Activated CD8-positive, alpha-beta memory T cell treated with anti-CD3 and anti-CD28 coated beads for 48 hours (primary cell): Measurements from ENCODE around the gene TMPRSS12.
"Not testable (repeated sequence)": the region's sequence is repeated elsewhere in the genome, so short reads cannot be mapped to it uniquely, and the experiment has no call there.

Experiments
- DNase-seq, 3 experiments: peaks; one replicate each; pipeline ENCODE4 v3.0.0-alpha.2; 2020; ENCODE audit warnings: low read depth in 2 of 3, low spot score in 2 of 3

TMPRSS12 gene

DNA sequence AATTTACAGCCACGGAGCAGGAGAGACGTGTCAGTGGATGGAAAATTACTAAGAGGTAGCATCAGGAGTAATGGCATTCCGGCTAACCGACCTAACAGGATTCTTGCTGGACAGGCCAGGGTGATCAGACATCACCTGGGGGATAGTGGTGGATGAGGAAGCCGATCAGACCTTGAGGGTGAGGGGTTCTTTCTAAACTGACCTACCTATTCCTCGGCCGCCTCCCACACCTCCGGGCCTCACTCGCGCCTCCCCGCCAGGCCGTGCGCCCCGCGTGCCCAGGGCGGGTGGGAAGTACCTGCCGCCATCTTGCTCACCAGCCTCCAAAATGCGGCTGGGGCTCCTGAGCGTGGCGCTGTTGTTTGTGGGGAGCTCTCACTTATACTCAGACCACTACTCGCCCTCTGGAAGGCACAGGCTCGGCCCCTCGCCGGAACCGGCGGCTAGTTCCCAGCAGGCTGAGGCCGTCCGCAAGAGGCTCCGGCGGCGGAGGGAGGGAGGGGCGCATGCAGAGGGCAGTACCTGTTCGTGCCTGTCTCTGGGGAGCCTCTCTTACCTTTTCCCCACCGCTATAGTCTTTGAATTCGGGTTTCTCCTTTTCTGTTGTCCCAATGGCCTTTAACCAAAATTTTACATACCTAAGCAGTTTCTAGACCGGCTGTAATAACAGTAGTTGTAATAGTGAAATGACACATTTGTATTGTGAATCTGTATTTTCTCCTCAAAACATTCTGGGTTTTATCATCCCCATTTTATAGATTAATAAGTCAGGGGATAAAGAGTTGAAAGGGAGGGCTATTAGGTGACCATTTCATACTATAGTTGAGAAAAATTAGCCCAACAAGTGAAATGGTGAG, at the start of gene TMPRSS12:
Gene TMPRSS12 (plus strand): TSS at position 290 of the 857 bp plus-strand sequence. CDS start 39 bp downstream, at position 329.
- no peak for DNase-seq

GRCh38 chr12:50799908-50800307, 42.8 kb upstream of the TMPRSS12 start:
- no peak for DNase-seq

GRCh38 chr12:50803230-50803875, 39.4 kb upstream of the TMPRSS12 start:
- no peak for DNase-seq

DNA sequence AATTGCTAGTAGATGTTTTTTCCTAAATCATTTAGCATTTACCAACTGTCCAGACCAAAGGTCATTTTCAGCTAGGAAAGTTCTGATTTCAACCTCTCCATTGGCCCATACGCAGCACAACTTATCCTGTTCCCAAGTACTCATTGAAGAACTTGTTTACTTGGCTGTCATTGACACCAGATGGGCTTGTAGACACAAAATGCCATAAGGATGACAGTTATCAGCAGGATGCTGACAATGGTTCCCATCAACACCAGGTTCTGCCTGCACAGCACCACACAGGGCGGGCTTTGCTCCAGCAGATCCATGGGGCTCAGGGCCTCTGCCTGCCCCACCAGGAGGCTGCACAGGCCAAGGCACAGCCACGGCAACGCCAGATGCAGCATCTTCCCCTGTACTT, 36.5 kb upstream of the TMPRSS12 start:
- DNase-seq, result no peak

GRCh38 chr12:50809131-50809530, 33.6 kb upstream of the TMPRSS12 start:
- DNase-seq, result not testable (repeated sequence)

DNA sequence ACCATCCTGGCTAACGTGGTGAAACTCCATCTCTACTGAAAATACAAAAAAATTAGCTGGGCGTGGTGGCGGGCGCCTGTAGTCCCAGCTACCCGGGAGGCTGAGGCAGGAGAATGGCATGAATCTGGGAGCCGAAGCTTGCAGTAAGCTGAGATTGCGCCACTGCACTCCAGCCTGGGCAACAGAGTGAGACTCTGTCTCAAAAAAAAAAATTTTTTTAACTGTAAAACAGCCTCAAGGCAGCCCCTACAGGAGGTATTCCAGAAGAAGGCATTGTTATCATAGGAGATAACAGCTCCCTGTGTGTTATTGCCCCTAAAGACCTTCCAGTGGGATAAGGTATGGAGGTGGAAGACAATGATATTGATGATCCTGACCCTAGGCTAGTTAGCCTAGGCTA, 27.8 kb upstream of the TMPRSS12 start:
- DNase-seq, result not testable (repeated sequence)

- no peak for DNase-seq
These were observed 22.5 kb upstream of the TMPRSS12 start for GRCh38 chr12:50820177-50820576.

DNA sequence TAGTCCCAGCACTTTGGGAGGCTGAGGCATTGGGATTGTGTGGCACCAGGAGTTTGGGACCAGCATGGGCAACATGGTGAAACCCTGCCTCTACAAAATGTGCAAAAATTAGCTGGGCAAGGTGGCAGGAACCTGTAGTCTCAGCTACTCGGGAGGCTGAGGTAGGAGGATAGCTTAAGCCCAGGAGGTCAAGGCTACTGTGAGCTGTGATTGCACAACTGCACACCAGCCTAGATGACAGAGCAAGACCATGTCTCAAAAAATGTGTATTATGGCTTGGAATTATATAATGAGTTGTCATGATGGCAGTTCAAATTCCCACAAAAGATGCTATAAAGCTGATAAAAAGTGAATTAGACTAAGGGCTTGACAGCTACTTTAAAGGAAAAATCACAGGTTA, 20.6 kb upstream of the TMPRSS12 start:
- no peak for DNase-seq

- DNase-seq, result not testable (repeated sequence)
These were observed 19.0 kb upstream of the TMPRSS12 start for GRCh38 chr12:50823724-50824123.

GRCh38 chr12:50824914-50825313, 17.8 kb upstream of the TMPRSS12 start:
- DNase-seq, result no peak

DNA sequence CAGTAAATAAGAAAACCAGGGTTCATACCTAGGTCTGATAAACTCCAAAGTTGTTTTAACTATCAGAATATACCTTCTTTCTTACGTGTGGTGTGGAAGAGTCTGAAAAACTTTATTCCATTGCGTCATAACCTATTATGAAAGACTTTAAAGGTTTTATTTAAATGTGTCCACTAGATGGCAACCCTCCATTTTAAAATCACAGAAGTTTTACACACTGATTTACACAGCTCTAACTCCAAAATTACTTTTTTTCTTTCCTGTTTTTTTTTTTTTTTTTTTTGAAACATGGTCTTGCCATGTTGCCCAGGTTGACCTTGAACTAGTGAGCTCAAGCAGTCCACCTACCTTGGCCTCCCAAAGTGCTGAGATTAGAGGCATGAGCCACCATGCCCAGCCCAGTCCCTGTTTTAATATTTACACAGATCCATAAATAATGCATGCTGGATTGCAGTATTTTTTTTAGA, 17.3 kb upstream of the TMPRSS12 start:
- no peak for DNase-seq

GRCh38 chr12:50828121-50828520, 14.6 kb upstream of the TMPRSS12 start:
- no peak for DNase-seq

DNA sequence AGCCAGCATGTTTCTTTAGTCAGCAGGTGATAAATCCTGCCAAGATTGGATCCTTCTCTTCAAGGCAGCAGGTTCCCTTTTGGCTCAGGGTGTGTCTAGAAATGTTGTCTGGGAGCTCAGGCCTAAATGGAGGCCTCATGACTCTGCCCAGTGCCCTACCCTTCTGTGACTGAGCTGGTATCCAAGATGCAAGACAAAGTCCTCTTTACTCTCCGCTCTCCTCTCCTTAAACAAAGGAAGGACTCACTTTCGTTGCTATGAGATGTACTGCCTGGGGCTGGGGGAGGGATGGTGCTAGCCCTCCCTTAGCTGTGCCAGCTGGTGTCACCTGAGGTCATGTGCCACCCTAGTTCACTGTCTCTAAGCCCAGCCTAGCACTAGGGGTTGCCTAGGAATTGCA, 13.8 kb upstream of the TMPRSS12 start:
- no peak for DNase-seq

- DNase-seq, result not testable (repeated sequence)
These were observed 8.9 kb upstream of the TMPRSS12 start for GRCh38 chr12:50833801-50834200.

DNA sequence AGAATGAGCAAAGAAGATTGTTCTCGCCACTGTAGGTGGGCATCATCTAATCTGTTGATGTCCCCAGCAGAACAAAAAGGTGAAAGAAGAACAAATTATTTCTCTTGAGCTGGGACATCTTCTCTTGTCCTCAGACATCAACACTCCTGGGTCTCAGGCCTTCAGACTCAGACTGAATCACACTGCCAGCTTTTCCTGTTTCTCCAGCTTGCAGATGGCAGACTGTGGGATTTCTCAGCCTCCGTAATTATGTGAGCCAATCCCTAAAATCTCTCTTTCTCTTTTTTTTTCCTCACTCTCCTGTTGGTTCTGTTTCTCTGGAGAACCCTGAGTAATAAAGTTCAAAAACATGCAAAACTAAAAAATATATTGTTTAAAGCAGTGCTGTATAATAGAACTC, 3.7 kb upstream of the TMPRSS12 start:
- DNase-seq, result no peak

- DNase-seq, result no peak
These were observed 1.8 kb upstream of the TMPRSS12 start for GRCh38 chr12:50840809-50841487.

- DNase-seq, result no peak
These were observed 802 bp upstream of the TMPRSS12 start for GRCh38 chr12:50841716-50842531.

DNA sequence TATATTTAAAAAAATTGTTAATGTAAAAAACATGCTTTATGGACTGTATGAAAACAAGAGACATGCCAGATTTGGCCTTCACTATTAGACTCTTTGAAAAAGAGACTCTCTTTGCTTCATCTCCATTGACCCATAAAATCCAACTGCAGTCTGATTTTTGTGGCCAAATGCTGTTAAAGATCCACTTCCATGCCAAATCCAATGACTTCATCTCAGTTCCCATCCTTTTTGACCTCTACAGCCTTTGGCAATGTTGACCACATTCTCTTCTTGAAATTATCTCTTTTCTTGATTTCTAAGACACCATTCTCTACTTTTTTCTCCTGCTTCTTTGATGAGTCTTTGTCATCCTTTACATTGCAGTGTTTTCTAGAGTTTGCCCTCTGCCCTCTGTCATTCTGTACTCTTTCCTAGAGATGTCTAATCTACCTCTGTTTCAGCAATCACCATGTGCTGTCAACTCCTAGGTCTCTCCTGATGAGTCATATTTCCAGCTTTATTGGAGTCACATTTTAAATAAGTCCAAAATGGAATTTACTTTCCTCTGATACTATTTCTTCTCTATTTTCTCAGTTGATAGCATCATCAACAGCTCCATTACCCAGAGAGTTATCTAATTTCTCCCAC, 2.4 kb downstream of the TMPRSS12 start:
- no peak for DNase-seq

- no peak for DNase-seq
These were observed 6.2 kb downstream of the TMPRSS12 start for GRCh38 chr12:50848963-50849362.

DNA sequence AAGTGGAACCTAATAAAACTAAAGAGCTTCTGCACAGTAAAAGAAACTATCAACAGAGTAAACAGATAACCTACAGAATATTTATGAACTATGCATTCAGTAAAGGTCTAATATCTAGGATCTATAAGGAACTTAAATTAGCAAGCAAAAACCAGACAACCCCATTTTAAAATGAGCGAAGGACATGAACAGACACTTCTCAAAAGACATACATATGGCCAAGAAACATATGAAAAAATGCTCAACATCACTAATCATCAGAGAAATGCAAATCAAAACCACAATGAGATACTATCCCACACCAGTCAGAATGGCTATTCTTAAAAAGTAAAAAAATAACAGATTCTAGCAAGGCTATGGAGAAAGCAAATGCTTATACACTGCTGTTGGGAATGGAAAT, 12.5 kb downstream of the TMPRSS12 start:
- DNase-seq, result not testable (repeated sequence)
